ENCODE data around the gene TIAM2.
"Not testable (repeated sequence)": the region's sequence is repeated elsewhere in the genome, so short reads cannot be mapped to it uniquely, and the experiment has no call there.

TIAM2 gene

GRCh38 chr6:154960854-154961530 lies 34.1 kb upstream of the TIAM2 start:
- DNase-seq (ENCODE audit: low read depth, low spot score): no peak
- H3K9ac ChIP-seq (ENCODE audit: insufficient read length): no peak overlapping the region
- no peak for TF ChIP-seq EZH2 (IDR thresholded peaks at IDR 0.05)
- H3K9me3 ChIP-seq (ENCODE audit: low read depth, low read length): no peaks in the 10 kb centered on the region
- H3K36me3 ChIP-seq (ENCODE audit: insufficient read depth, low read length): no peaks in the 10 kb centered on the region
- H3K27ac ChIP-seq: no peak overlapping the region
- H3K4me3 ChIP-seq: no peak overlapping the region

GRCh38 chr6:154962753-154963152 lies 32.4 kb upstream of the TIAM2 start:
- H3K9me3 ChIP-seq (ENCODE audit: low read depth, low read length): no peaks in the 10 kb centered on the region
- TF ChIP-seq EZH2 (IDR thresholded peaks at IDR 0.05) (no peak), POLR2AphosphoS5 (IDR thresholded peaks at IDR 0.05; ENCODE audit: borderline replicate concordance, low read depth, low read length) (no peak), FOXP2 (optimal IDR thresholded peaks at IDR 0.05; ENCODE audit: control extremely low read depth, extremely low read length, insufficient read depth) (no peak)
- no peak for DNase-seq (ENCODE audit: low read depth, low spot score)
- no peak overlapping the region for H3K4me3 ChIP-seq
- no peaks in the 10 kb centered on the region for H3K36me3 ChIP-seq (ENCODE audit: insufficient read depth, low read length)
- H3K27ac ChIP-seq: no peak overlapping the region
- no peak overlapping the region for H3K9ac ChIP-seq (ENCODE audit: insufficient read length)

DNA sequence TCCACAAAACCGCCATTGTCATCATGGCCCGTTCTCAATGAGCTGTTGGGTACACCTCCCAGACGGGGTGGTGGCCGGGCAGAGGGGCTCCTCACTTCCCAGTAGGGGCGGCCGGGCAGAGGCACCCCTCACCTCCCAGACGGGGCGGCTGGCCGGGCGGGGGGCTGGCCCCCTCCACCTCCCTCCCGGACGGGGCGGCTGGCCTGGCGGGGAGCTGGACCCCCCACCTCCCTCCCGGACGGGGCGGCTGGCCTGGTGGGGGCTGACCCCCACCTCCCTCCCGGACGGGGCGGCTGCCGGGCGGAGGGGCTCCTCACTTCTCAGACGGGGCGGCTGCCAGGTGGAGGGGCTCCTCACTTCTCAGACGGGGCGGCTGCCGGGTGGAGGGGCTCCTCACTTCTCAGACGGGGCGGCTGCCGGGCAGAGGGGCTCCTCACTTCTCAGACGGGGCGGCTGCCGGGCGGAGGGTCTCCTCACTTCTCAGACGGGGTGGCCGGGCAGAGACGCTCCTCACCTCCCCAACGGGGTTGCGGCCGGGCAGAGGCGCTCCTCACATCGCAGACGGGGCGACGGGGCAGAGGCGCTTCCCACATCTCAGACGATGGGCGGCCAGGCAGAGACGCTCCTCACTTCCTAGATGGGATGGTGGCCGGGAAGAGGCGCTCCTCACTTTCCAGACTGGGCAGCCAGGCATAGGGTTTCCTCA lies 28.9 kb upstream of the TIAM2 start:
- H3K4me3 ChIP-seq; H3K27ac ChIP-seq; DNase-seq (ENCODE audit: low read depth, low spot score); H3K9me3 ChIP-seq (ENCODE audit: low read depth, low read length); H3K9ac ChIP-seq (ENCODE audit: insufficient read length); H3K36me3 ChIP-seq (ENCODE audit: insufficient read depth, low read length): not testable (repeated sequence)

- TF ChIP-seq FOXP2 (optimal IDR thresholded peaks at IDR 0.05; ENCODE audit: control extremely low read depth, extremely low read length, insufficient read depth): no peak
- DNase-seq (ENCODE audit: low read depth, low spot score): no peak
- Histone ChIP-seq H3K27ac (peak overlapping the region; percentile 53; the same call in 1 of the 2 replicates), H3K9ac (ENCODE audit: insufficient read length) (no peak overlapping the region), H3K4me3 (no peak overlapping the region), H3K9me3 (ENCODE audit: low read depth, low read length) (no peaks in the 10 kb centered on the region), H3K36me3 (ENCODE audit: insufficient read depth, low read length) (no peaks in the 10 kb centered on the region)
These were observed 25.3 kb upstream of the TIAM2 start for GRCh38 chr6:154969796-154970195.

GRCh38 chr6:154974485-154975149 lies 20.5 kb upstream of the TIAM2 start:
- TF ChIP-seq FOXP2 (optimal IDR thresholded peaks at IDR 0.05; ENCODE audit: control extremely low read depth, extremely low read length, insufficient read depth): no peak
- Histone ChIP-seq H3K4me3 (no peak overlapping the region), H3K36me3 (ENCODE audit: insufficient read depth, low read length) (no peaks in the 10 kb centered on the region), H3K9ac (ENCODE audit: insufficient read length) (no peak overlapping the region), H3K27ac (no peak overlapping the region), H3K9me3 (ENCODE audit: low read depth, low read length) (no peaks in the 10 kb centered on the region)
- DNase-seq (ENCODE audit: low read depth, low spot score): no peak

GRCh38 chr6:154977588-154977987 lies 17.5 kb upstream of the TIAM2 start:
- no peak for DNase-seq (ENCODE audit: low read depth, low spot score)
- Histone ChIP-seq H3K9ac (ENCODE audit: insufficient read length) (no peak overlapping the region), H3K4me3 (no peak overlapping the region), H3K9me3 (ENCODE audit: low read depth, low read length) (no peaks in the 10 kb centered on the region), H3K27ac (no peak overlapping the region), H3K36me3 (ENCODE audit: insufficient read depth, low read length) (no peaks in the 10 kb centered on the region)
- TF ChIP-seq POLR2AphosphoS5 (IDR thresholded peaks at IDR 0.05; ENCODE audit: borderline replicate concordance, low read depth, low read length) (no peak), FOXP2 (optimal IDR thresholded peaks at IDR 0.05; ENCODE audit: control extremely low read depth, extremely low read length, insufficient read depth) (no peak), EZH2 (IDR thresholded peaks at IDR 0.05) (no peak)

- TF ChIP-seq EZH2 (IDR thresholded peaks at IDR 0.05) (no peak), POLR2AphosphoS5 (IDR thresholded peaks at IDR 0.05; ENCODE audit: borderline replicate concordance, low read depth, low read length) (no peak), FOXP2 (optimal IDR thresholded peaks at IDR 0.05; ENCODE audit: control extremely low read depth, extremely low read length, insufficient read depth) (no peak)
- H3K27ac ChIP-seq: no peak overlapping the region
- H3K36me3 ChIP-seq (ENCODE audit: insufficient read depth, low read length): no peaks in the 10 kb centered on the region
- DNase-seq (ENCODE audit: low read depth, low spot score): no peak
- H3K4me3 ChIP-seq: no peak overlapping the region
- no peak overlapping the region for H3K9ac ChIP-seq (ENCODE audit: insufficient read length)
- no peaks in the 10 kb centered on the region for H3K9me3 ChIP-seq (ENCODE audit: low read depth, low read length)
These were observed 14.6 kb upstream of the TIAM2 start for GRCh38 chr6:154980273-154981078.

- Histone ChIP-seq H3K9me3 (ENCODE audit: low read depth, low read length) (no peaks in the 10 kb centered on the region), H3K36me3 (ENCODE audit: insufficient read depth, low read length) (no peaks in the 10 kb centered on the region), H3K27ac (no peak overlapping the region), H3K4me3 (no peak overlapping the region), H3K9ac (ENCODE audit: insufficient read length) (no peak overlapping the region)
- no peak for DNase-seq (ENCODE audit: low read depth, low spot score)
- TF ChIP-seq FOXP2 (optimal IDR thresholded peaks at IDR 0.05; ENCODE audit: control extremely low read depth, extremely low read length, insufficient read depth) (no peak), EZH2 (IDR thresholded peaks at IDR 0.05) (no peak), POLR2AphosphoS5 (IDR thresholded peaks at IDR 0.05; ENCODE audit: borderline replicate concordance, low read depth, low read length) (no peak)
These were observed 13.8 kb upstream of the TIAM2 start for GRCh38 chr6:154981079-154981870.
